T-helper 1 cell treated with Interleukin-12 subunit alpha and Interleukin-12 subunit beta and Interleukin-4 antibody, amounts not matched to agents 30 ng/mL and 1 ng/mL, for 36 hours (primary cell): Measurements from ENCODE around the gene SLC29A2. TPM values are rescaled to one million over a fixed set of nuclear protein-coding genes. Genes with fewer than 3 reads are reported as not detected.

Experiments
- intact Hi-C: fragments of 100-400 bp; cut with micrococcal nuclease; formaldehyde crosslinking; loops from one replicate; pipeline ENCODE4 v1.15.1; 2024
- total RNA-seq: library from RNA; stranded (reverse); gene quantifications from 2 replicates; pipeline ENCODE4 v1.2.3, GENCODE V29; 2022

The SLC29A2 gene, protein sequence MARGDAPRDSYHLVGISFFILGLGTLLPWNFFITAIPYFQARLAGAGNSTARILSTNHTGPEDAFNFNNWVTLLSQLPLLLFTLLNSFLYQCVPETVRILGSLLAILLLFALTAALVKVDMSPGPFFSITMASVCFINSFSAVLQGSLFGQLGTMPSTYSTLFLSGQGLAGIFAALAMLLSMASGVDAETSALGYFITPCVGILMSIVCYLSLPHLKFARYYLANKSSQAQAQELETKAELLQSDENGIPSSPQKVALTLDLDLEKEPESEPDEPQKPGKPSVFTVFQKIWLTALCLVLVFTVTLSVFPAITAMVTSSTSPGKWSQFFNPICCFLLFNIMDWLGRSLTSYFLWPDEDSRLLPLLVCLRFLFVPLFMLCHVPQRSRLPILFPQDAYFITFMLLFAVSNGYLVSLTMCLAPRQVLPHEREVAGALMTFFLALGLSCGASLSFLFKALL
- 6.1 and 6.8 TPM in 2 replicates for total RNA-seq

DNA sequence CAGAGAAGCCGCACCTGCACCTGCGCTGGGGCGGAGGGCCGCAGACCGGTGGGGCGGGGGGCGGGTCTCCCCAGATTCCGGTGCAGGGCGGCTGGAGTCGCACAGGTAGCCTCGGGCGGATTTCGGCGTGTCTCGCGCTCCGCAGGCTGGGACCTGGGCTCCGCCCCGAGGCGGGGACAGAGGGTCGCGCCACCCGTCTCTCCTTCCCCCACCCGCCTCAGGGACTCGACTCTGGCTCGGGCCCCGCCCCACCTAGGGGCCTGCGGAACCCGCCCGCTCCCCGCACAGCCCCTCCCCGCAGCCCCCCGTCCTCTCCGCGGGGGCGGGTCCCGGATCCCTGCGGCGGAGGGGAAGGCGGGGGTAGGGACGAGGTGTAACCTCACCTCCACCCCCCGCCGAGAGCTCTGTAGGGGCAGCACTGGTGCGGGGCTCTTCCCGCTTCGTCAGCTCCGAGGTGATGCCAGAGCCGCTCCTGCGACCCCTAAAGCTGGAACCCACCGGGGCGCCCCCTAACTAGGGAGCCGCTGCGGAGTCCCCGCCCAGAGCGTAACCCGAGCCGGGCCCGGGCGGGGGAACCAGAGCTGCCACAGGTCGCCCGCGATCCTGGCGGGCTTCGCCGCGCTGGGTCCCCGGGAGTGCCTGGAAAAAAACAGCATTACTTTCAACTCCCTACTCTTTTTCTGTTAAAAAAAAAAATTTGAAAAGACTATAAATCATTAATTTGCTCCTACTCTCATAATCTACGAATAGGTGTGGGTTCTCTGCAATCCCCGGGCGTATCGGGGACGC, at the start of gene SLC29A2:
Gene SLC29A2 (minus strand): TSS at position 134 of the 789 bp plus-strand sequence. CDS start 169 bp downstream, outside the sequence.
- intact Hi-C loops, result loop anchor here (1.0 to 5.0 kb wide), 5 partner anchors 14 to 245 kb away; partner anchors contain the start of genes BRMS1 and RBM14

DNA sequence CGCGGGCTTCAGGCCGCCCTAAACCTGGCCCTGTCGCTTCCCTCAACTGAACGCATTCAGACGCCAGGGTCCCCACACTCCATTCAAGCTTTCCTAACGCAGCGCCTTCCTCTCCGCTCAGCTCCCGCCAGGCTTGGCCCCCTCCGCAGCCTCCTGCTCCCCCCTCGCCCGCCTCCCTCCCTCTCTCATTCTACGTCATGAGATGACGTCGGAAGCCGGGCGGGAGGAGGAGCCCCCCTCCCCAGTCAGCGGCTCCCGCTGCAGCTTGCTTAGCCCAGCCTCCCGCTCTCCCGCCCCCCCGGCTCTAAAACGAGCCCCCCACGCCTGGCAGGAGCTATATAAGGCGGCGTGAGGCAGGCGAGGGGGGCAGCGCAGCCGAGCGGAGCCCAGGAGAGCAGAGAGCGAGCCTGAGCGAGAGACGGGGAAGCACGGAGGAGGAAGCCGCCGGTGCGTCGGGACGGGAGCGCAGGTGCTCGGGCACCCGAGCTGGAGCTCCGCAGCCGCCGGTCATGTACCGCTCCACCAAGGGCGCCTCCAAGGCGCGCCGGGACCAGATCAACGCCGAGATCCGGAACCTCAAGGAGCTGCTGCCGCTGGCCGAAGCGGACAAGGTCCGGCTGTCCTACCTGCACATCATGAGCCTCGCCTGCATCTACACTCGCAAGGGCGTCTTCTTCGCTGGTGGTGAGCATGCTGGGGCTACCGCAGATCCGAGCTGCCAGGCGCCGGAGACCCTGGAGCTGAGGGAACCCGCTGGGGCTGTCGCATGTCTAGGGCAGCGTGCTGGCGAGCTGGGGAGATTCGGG, 49.3 kb upstream of the SLC29A2 start, which contains the start of gene NPAS4:
Gene NPAS4 (plus strand): TSS at position 365 of the 806 bp plus-strand sequence. CDS start 145 bp downstream, at position 510.
- intact Hi-C loops, result loop anchor here (1.0 kb wide), 5 partner anchors 9 to 257 kb away; partner anchors contain the start of genes PELI3 and YIF1A

DNA sequence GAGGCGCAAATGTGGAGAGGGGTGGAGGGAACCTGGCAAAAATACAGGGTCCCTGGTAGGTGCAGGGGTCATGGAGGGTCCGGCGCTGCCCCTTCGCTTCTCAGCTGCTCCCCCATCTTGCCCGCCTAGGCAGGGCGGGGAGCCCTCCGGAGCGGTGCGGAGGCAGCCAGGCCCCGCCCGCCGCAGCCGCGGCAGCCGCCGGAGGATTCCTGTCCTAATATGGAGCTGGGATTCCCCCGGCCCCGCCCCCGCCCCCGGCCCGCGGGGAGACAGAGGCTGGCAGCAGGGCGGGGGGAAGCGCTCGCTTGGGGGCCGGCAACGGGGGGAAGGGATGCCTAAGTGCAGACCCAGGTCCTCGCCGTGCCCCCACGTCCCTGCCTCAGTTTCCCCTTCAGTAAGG, 48.3 kb upstream of the SLC29A2 start:
- intact Hi-C loops, result no loop called here

DNA sequence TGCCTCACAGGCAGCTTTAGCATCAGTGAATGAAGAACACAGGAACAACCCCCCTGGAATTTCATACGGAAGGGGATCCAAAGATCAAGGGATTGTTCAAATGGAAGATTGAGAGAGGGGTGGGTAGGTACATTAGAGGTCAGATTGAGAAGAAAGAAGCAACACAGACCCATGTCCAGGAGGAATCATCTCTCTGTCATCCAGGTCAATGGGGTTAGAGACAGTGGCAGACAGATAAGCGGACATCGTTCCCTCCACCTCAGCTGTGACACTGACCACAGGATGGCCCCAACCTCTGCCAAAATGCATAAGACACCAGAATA, 47.4 kb upstream of the SLC29A2 start:
- intact Hi-C loops, result loop anchor here (1.0 kb wide), 1 partner anchor 11 kb away; no protein-coding TSS in a partner anchor

DNA sequence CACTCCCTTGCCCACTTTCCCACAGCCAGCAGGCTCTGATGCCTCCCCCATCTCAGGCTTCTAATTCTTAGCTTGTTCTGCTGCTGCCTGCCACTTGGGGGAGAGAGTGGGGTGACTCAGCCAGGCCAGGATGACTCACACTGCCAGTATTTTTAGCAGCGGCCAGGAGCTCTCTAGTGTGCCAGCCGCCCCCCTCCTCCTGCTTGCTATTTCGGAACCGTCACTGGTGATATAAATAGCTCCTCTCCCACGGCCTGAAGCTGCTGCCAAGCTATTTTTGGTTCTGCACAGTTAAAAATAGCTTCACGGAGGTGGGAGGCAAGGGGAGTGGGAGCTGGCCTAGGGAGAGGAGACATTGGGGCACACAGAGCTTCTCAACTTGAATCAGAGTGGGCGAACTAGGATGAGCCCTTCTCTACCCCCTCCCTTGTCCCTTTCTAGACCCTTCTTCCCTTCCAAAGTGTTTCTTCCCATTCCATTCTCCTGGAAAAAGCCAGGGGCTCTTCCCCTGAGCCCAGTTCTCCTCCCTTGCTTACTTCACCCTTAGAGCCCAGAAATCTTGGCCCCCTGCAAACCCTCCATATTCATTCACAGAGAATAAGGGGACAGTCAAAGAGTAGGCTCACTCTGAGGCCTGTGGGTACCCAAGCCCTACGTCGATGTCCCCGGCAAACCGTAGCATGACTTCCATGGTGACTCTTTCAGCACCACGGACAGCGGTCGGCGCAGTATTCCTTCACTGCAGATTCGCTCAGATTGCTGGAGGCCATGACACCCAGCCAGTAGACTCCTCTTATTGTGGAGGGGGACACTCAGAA, 46.8 kb upstream of the SLC29A2 start:
- intact Hi-C loops, result loop anchor here (1.0 kb wide), 1 partner anchor 10 kb away; no protein-coding TSS in a partner anchor

DNA sequence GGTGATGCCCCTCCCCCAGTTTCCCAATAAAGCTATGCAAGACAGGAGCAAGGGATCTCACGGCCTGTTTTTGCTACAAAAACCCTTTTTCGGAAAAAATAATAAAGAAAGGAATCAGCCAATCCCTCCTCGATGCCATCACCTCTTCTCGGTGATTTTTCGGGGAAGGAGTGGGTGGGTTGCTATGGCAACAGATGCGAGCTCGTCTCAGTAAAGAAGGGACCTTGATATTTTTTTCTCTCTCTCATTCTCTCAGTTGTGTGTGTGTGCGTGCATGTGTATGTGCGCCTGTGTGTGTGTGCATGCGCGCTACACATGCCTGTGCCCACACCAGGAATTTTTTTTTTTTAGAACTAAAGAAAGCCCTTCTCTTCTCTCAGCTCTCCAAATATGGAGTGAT, 45.4 kb upstream of the SLC29A2 start:
- intact Hi-C loops, result no loop called here

DNA sequence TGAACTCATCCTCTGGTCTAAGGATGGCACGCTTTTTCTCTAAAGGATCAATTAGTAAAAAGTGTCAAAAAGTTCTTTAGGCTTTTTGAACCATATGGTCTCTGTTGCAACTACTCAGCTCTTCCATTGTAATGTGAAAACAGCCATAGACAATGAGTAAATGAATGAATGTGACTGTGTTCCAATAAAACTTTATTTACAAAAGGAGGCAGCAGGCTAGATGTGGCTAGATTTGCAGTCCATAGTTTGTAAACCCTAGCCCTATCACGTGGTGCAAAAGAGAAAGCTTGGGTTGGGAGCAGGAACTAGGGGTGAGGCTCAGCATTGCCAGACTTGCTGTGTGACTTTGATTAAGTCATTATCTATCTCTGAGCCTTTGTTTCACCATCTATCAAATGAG, 43.9 kb upstream of the SLC29A2 start:
- intact Hi-C loops, result no loop called here

DNA sequence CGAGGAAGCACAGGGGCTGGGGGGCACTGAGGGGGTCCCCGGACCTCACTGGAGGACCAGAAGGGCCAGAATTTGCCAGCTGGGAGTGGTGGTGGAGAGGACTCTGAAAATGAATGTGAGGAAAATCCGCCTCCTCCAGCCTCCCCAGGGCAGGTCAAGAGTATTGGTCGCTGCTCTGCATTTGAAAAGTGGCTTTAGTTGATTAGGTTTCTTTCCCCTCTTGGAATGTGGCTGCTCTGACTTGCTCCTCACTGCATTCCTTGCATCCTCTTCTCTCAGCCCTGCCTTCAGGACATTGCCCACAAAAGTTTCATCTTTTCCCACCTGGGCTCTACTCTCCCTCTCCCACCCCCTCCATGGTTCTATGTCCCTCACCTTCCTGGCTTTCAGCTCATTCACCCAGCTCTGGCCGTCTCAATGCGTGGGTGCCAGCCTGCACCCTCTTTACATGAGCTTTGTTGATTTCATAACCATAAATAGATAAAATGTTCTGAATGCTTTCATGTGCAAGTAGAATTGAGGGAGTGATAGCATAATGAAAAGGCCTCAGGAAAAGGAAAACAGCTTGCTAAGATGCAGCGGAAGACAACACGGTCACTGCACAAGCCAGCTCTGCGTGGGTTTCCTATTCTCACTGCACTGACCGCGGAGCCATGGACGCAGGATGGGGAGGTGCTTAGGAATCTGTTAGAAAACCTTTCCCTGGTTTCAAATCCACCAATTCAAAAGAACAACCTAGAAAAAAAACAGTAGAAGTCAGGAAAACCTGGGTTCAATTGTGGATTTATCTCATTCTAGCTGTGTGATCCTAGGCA, 42.8 kb upstream of the SLC29A2 start:
- intact Hi-C loops, result no loop called here

DNA sequence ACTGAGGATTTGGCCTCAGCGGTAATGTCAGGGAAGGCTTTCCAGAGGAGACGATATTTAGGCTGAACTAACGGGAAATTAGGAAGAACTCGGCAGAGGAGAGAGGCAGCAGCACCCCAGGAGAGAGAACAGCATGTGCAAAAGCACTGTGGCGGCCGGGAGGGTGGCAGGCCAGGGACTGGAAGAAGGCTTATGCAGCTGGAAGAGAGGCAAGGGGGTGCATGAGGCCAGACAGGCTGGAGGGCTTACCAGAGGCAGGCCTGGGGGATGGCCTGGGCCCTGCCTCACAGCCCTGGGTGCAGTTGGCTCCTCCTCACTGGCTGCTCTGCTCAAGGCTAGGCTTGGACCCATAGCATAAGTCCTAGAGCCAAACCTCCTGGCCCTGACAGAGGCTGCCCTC, 41.6 kb upstream of the SLC29A2 start:
- intact Hi-C loops, result no loop called here

DNA sequence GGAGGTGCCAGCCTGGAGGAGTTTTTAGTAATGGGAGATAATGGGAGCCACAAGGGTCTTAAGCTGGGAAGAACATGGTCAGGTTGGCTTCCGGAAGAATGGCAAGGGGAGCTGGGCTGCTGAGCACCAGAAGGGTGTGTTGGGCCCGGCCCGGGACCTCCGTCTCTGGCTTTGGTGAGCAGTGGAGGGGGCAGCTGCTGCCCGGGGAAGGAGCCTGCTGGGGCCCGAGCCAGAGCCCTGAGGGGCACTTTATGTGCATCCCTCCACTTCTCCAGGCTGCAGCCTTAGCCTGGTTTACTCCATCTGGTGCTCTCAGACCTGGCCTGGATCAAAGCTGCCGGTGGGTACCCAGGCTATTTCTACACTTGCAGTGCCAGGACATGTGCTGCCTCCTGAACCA, 40.5 kb upstream of the SLC29A2 start:
- intact Hi-C loops, result no loop called here

DNA sequence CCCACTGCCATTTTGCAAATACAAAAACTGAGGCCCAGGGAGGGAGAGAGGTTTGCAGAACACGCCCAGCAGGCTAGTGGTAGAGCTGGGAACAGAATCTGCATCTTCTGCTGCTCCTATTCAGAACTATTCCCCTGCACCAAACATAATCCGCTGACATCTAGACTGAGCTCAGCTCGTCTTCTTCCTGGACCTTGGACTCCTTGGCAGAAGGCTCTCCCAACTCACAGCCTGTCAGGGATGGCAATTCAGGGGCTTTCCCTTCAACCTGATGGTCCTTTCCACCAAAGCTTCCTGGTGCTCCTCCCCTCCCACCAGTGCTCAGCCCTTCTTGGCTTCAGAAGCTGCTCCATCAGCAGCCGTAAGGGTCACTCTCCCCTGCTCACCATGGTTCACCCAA, 39.8 kb upstream of the SLC29A2 start:
- intact Hi-C loops, result no loop called here

DNA sequence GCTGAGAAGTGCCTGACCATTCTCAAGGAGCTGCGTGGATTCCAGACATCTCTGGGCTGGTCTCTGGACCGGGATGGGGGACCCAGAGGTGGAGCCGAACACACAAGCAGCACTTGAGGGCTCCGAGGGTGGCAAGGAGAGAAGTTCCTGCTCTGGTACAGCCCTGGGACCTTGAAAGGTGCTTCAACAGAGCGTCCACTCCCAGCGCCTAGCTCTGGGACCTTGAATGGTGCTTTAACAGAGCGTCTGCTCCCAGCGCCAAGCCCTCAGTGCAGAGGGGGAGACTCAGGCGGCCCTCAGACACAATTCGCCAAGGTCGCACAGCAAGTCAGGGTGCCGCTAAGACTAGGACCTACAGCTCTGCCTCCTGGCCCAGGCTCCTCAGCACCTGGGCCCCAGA, 38.6 kb upstream of the SLC29A2 start:
- intact Hi-C loops, result no loop called here

DNA sequence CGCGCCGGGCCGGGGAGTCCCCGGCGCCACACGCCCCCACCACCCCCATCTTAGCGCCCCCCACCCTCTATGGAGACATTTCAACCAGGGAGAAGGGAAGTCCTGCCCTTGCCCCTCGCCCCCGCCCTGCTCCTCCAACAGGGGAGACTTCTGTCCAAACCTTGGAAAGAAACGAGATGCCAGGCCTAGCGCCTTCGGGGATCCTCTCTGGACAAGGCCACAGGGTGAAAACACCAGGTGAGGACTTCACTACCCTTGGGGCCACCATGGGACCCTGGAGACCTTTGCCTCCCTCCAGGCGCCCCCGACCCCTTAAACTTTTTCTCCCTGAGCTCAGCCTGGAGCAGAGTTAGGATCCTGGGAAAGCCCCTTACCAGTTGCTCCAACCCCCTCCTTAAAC, 37.7 kb upstream of the SLC29A2 start:
- intact Hi-C loops, result no loop called here

DNA sequence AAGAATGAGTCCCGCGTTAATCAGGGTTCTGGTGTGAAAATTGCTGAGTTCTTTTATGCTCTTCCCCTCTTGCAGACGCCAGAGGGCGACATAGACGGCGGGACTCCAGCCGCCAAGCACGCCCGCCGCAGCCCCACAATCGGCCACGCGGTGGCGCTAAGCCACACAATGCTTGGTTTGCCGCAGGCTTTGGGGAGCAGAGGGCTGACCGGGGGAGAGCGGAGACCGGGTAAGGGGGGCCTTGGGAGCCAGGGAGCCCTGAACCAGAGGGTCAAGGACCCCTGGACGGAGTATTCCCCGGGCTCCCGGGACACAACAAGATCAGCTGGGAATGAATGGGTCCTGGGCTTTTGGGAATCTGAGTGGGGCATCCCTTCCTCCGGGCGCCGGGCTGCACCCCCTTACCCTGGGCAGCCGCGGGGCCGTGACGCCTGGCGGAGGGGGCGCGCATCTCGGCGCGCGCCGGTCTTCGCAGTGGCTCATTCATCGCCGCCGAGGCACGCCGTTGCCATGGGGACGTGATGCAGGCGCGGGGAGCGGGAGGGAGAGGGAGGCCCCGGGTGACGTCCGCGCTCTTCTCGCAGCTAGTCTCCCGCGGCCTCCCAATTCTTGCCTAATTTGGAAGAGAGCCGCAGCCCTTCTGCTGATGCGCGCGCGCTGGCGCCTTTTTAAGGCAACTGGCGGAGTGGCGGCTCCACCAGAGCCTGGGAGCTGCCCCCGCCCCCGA, 37.1 kb upstream of the SLC29A2 start:
- intact Hi-C loops, result loop anchor here (1.0 kb wide), 11 partner anchors 10 to 426 kb away; partner anchors contain the start of genes ACTN3, BBS1, PELI3 and RBM4

DNA sequence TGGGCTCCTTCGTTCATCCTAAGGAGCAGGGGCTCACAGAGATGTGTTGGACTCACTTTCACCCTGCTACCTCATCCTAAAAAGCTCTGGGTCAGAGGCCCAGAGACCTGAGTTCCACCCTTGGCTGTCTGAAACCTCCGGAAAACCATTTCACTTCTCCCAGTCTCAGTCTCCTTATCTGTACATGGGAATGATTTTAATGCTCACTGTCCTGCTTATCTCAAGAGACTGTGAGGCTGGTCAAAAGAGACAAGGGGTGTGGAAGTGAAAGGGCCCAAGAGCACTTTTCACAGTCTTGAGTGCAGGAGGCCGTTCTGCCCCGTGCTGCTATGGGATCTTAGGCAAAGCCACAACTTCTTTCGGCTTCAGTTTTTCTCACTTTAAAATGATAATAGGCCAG, 36.1 kb upstream of the SLC29A2 start:
- intact Hi-C loops, result loop anchor here (1.0 kb wide), 11 partner anchors 11 to 427 kb away; partner anchors contain the start of genes ACTN3, BBS1, PELI3 and RBM4

DNA sequence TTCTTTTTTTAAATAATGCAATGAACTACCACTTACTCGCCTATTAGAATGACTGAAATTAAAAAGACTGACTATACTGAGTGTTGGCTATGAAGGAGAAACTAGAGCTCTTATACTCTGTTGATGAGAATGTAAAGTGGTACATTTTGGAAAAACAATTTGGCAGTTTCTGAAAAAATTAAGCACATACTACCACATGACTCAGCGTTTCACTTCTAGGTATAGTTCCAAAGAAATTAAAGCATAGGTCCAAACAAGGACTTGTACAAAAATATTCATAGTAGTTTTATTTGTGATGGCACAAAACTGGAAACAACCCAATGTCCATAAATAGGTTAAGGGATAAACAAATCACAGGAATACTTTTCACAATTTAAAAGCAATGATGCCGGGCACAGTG, 22.4 kb upstream of the SLC29A2 start:
- intact Hi-C loops, result no loop called here

DNA sequence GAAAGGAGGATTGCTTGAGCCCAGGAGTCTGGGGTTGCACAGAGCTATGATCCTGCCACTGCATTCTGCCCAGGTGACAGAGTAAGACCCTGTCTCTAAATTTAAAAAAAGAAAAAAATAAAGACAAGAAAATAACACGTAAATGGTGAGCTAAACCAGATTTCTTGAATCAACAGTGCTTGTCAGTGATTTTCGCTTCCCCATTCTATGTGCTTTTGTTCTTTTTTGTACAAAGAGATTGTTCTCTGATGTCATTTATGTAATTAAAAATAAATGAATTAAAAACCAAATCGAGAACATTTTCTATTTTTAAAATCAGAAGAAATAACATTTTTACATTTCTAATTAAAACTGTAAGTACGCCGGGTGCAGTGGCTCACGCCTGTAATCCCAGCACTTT, 19.8 kb upstream of the SLC29A2 start:
- intact Hi-C loops, result no loop called here

DNA sequence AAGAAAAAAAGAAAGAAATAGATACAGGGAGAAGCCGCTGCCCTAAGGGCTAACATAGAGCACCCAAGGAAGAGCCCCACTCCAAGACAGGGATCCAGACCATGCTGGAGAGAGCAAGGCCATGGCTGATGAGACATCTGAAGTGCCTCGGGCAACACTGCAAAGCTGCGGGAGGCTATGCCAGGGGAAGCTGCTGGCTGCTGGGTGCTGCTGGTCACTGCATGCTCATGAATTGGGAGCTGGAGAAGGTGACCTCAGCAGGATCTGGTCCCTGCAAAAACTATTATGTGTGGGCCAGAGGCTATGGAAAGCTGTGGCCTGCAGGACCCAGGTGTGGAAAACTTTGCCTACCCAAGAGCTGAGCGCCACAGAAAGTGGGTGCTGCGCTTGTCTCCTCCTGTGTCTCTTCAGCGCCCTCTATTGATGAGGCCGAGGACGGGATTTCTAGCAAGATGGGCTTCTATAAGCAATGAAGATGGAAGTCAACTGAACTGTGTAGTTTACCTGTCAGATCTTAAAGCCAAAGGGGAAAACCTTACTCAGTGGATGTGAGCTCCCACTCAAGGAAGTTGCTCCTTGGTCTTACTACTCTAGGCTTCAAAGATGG, 17.3 kb upstream of the SLC29A2 start:
- intact Hi-C loops, result loop anchor here (1.0 to 2.0 kb wide), 4 partner anchors 44 to 166 kb away; partner anchors contain the start of gene BRMS1
